CD14-positive monocyte (primary cell): ENCODE data around the gene THEMIS. TPM values are rescaled to one million over a fixed set of nuclear protein-coding genes. Genes with fewer than 3 reads are reported as not detected.

Experiments used
- DNase-seq, 3 donors: peaks; one replicate each; pipeline ENCODE4 v3.0.0-alpha.2; 2011 to 2022
- H2AFZ ChIP-seq: 2 replicates; pipeline ENCODE4 v1.6.0; 2012; ENCODE audit warnings: mild to moderate bottlenecking, low read depth, low read length, inconsistent platforms; ENCODE audit not compliant: insufficient read depth, poor library complexity, severe bottlenecking
- H3K27ac ChIP-seq, 2 donors: 1 replicate in 1 of 2; 2 replicates in 1 of 2; pipeline ENCODE4 v1.5.1; 2012 to 2013; ENCODE audit warnings: low read length in 2 of 2, control low read depth in 1 of 2, inconsistent platforms in 1 of 2, low read depth in 1 of 2, mild to moderate bottlenecking in 1 of 2
- H3K27me3 ChIP-seq, 2 donors: one replicate each; pipeline versions ENCODE4 v1.6.0 to v1.6.1; 2011 to 2013; ENCODE audit warnings: low read length in 2 of 2; ENCODE audit not compliant: control insufficient read depth in 2 of 2, insufficient read depth in 2 of 2
- H3K36me3 ChIP-seq, 2 donors: replicated peaks in 1 of 2; 1 replicate in 1 of 2; 2 replicates in 1 of 2; pipeline versions ENCODE4 v1.5.1 to v1.6.1; 2012 to 2013; ENCODE audit warnings: low read length in 2 of 2, control low read depth in 1 of 2, inconsistent platforms in 1 of 2, mild to moderate bottlenecking in 1 of 2; ENCODE audit not compliant: insufficient read depth in 2 of 2, control insufficient read depth in 1 of 2
- H3K4me1 ChIP-seq, 2 donors: 1 replicate in 1 of 2; 2 replicates in 1 of 2; pipeline versions ENCODE4 v1.5.1 to v1.6.1; 2012 to 2013; ENCODE audit warnings: low read length in 2 of 2, control low read depth in 1 of 2, inconsistent platforms in 1 of 2, mild to moderate bottlenecking in 1 of 2, moderate library complexity in 1 of 2; ENCODE audit not compliant: insufficient read depth in 2 of 2, control insufficient read depth in 1 of 2
- H3K4me2 ChIP-seq: replicated peaks from 2 replicates; pipeline ENCODE3; 2012; ENCODE audit warnings: low read length, moderate library complexity, mild to moderate bottlenecking; ENCODE audit not compliant: poor library complexity, severe bottlenecking; ENCODE audit errors: extremely low read depth
- H3K4me3 ChIP-seq, 3 experiments: fragments of 200-600 bp in 1 of 3; sonication (generic) in 1 of 3; replicated peaks in 1 of 3; 1 replicate in 2 of 3; 2 replicates in 1 of 3; pipeline ENCODE4 v1.5.1; 2011 to 2013; ENCODE audit warnings: low read length in 3 of 3, mild to moderate bottlenecking in 3 of 3, control low read depth in 2 of 3, low read depth in 2 of 3, inconsistent platforms in 1 of 3, moderate library complexity in 1 of 3
- H3K79me2 ChIP-seq: 2 replicates; pipeline ENCODE4 v1.6.0; 2012; ENCODE audit warnings: mild to moderate bottlenecking, control low read depth, inconsistent platforms, low read length, moderate library complexity; ENCODE audit not compliant: insufficient read depth
- H3K9ac ChIP-seq: 2 replicates; pipeline ENCODE4 v1.6.0; 2017; ENCODE audit warnings: low read length, mild to moderate bottlenecking; ENCODE audit not compliant: insufficient read depth, poor library complexity, severe bottlenecking
- H3K9me3 ChIP-seq, 2 donors: replicated peaks in 1 of 2; 1 replicate in 1 of 2; 2 replicates in 1 of 2; pipeline versions ENCODE4 v1.5.1 to v1.6.1; 2012 to 2013; ENCODE audit warnings: low read length in 2 of 2, control low read depth in 1 of 2; ENCODE audit not compliant: control insufficient read depth in 1 of 2, insufficient read depth in 1 of 2
- H4K20me1 ChIP-seq: 2 replicates; pipeline ENCODE4 v1.6.0; 2012; ENCODE audit warnings: mild to moderate bottlenecking, low read length, control low read depth, moderate library complexity; ENCODE audit not compliant: insufficient read depth
- H3K27ac Mint-ChIP-seq, 7 donors: one replicate each; pipeline ENCODE4 v1.8.0; 2020; ENCODE audit warnings: mild to moderate bottlenecking in 7 of 7, mixed read lengths in 7 of 7, moderate library complexity in 6 of 7, inconsistent platforms in 2 of 7
- H3K27me3 Mint-ChIP-seq, 3 donors: one replicate each; pipeline ENCODE4 v1.8.0; 2021 to 2022; ENCODE audit warnings: low read depth in 3 of 3, mild to moderate bottlenecking in 3 of 3, mixed read lengths in 3 of 3, moderate library complexity in 3 of 3, inconsistent platforms in 1 of 3
- H3K36me3 Mint-ChIP-seq, 2 donors: one replicate each; pipeline ENCODE4 v1.8.0; 2020; ENCODE audit warnings: mixed read lengths in 2 of 2, inconsistent platforms in 1 of 2, mild to moderate bottlenecking in 1 of 2
- H3K4me1 Mint-ChIP-seq: one replicate; pipeline ENCODE4 v1.8.0; 2020; ENCODE audit warnings: mild to moderate bottlenecking, mixed read lengths
- H3K4me3 Mint-ChIP-seq, 2 donors: one replicate each; pipeline ENCODE4 v1.8.0; 2020; ENCODE audit warnings: mild to moderate bottlenecking in 2 of 2, mixed read lengths in 2 of 2, moderate library complexity in 1 of 2
- H3K9me3 Mint-ChIP-seq, 7 donors: one replicate each; pipeline ENCODE4 v1.8.0; 2020 to 2022; ENCODE audit warnings: mixed read lengths in 7 of 7, mild to moderate bottlenecking in 6 of 7, moderate library complexity in 6 of 7, inconsistent platforms in 2 of 7
- WGBS: methylation state at CpG from one replicate; pipeline ENCODE4 v1.1.5; 2013; ENCODE audit warnings: missing lambda C conversion rate; ENCODE audit not compliant: insufficient coverage; 5-methylcytosine and 5-hydroxymethylcytosine counted together
- intact Hi-C, 2 donors: fragments of 100-400 bp; cut with micrococcal nuclease; formaldehyde crosslinking; loops; one replicate each; pipeline versions ENCODE4 v1.15.0 to v1.15.1; 2023
- polyA plus RNA-seq, 3 donors: library from polyadenylated mRNA; depleted of rRNA in 1 of 3; unstranded in 2 of 3; stranded (reverse) in 1 of 3; fragments of 300-500 nt in 2 of 3; fragments of >200 nt in 1 of 3; fragmentation: Illumina TruSeq in 2 of 3; gene quantifications; 1 replicate in 2 of 3; 2 replicates in 1 of 3; pipeline ENCODE4 v1.2.3, GENCODE V29; 2012 to 2021
- TF ChIP-seq, protein P1 (sequence below): fragments of 200-600 bp; IDR thresholded peaks from one replicate; pipeline ENCODE4 v1.8.0; 2022; ENCODE audit warnings: antibody characterized with exemption, mild to moderate bottlenecking

THEMIS gene
- polyA plus RNA-seq, 3 donors: 0.13 to 0.16 TPM; not detected in 1

DNA sequence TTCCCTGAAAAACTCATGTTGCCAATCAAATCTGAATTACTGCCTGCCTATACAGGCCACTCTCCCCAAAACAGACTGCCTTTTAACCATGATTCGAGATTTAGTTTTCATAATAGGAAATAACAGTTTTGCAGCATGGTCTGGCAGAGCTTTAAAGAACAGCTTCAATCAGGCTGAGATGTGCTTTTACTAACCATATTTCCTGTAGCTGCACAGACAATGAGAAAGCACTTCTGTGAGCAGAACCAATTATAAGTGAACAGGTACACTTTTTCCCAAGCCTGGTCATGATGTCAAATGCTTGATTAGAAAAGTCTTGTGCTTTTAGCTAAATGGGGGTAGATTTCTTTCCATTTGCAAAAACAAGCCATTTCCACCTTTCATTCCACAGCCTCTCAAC, 108.2 kb downstream of the THEMIS start:
- Mint-ChIP-seq H3K27me3 (no peaks in the 10 kb centered on the region), H3K9me3 (peaks cover 0 to 9% (median 2%) of the 10 kb centered on the region in 7 donors), H3K36me3 (no peaks in the 10 kb centered on the region), H3K4me3 (no peak overlapping the region), H3K27ac (no peak overlapping the region), H3K4me1 (no peaks in the 10 kb centered on the region)
- no peaks in the 10 kb centered on the region for H3K79me2 ChIP-seq
- intact Hi-C loops: no loop called here
- no peak overlapping the region for H3K9ac ChIP-seq
- H3K36me3 ChIP-seq: no peaks in the 10 kb centered on the region
- H3K4me1 ChIP-seq: no peaks in the 10 kb centered on the region
- H3K4me2 ChIP-seq: no peak overlapping the region
- TF ChIP-seq, protein P1, sequence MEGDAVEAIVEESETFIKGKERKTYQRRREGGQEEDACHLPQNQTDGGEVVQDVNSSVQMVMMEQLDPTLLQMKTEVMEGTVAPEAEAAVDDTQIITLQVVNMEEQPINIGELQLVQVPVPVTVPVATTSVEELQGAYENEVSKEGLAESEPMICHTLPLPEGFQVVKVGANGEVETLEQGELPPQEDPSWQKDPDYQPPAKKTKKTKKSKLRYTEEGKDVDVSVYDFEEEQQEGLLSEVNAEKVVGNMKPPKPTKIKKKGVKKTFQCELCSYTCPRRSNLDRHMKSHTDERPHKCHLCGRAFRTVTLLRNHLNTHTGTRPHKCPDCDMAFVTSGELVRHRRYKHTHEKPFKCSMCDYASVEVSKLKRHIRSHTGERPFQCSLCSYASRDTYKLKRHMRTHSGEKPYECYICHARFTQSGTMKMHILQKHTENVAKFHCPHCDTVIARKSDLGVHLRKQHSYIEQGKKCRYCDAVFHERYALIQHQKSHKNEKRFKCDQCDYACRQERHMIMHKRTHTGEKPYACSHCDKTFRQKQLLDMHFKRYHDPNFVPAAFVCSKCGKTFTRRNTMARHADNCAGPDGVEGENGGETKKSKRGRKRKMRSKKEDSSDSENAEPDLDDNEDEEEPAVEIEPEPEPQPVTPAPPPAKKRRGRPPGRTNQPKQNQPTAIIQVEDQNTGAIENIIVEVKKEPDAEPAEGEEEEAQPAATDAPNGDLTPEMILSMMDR: no peak
- H3K9me3 ChIP-seq: peaks cover 0 to 12% of the 10 kb centered on the region in 2 donors
- no peak overlapping the region for H2AFZ ChIP-seq
- no peak for DNase-seq
- H3K27me3 ChIP-seq: no peaks in the 10 kb centered on the region
- no peaks in the 10 kb centered on the region for H4K20me1 ChIP-seq
- no peak overlapping the region for H3K27ac ChIP-seq
- H3K4me3 ChIP-seq: no peak overlapping the region
- WGBS: no CpG with 5 or more reads among the region's 1 CpG

DNA sequence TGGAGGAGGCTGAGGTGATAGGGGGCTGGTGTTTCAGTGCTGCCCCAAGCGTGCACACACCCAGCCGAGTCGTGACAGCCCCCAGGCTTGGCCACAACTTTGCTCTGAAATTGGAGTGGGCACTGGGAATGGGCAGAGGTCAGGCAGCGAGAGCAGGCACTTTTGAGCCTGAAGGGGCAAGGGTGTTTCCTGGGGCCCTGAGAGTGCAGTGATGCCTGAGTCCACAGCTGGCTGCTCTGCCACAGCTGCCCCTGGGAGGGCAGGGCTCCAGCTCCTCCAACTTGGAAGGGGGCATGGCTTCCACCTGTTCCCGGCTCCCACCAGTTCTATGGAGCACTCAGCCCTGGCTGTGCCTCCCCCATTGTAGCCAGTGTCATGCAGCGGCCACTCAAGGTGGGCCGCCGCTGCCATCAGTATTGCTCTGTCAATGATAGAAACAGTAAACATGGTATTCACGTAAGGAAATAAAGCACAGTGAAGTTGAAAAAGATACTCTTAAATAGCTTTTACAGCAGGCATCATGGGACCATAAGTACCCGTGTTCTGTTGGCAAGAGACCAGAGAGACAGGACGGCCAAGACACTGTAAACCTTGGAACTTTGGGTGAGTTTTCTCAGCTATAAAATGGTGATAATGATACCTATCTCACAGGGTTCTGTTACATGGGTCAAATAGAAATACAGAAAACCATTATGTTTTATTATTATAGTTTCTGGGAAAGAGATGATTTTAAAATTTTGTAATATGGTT, 108.9 kb downstream of the THEMIS start:
- no peaks in the 10 kb centered on the region for H3K4me1 Mint-ChIP-seq
- TF ChIP-seq, protein P1: no peak

More for the DNA sequence above, 108.9 kb downstream of the THEMIS start:
- no peaks in the 10 kb centered on the region for H3K36me3 ChIP-seq
- Mint-ChIP-seq H3K27ac (no peak overlapping the region), H3K9me3 (peaks cover 0 to 9% (median 2%) of the 10 kb centered on the region in 7 donors), H3K27me3 (no peaks in the 10 kb centered on the region), H3K36me3 (no peaks in the 10 kb centered on the region), H3K4me3 (no peak overlapping the region)
- no peak overlapping the region for H2AFZ ChIP-seq
- no peak for DNase-seq
- no peak overlapping the region for H3K4me2 ChIP-seq
- intact Hi-C loops: no loop called here
- H3K4me3 ChIP-seq: no peak overlapping the region
- no peaks in the 10 kb centered on the region for H3K27me3 ChIP-seq
- no peaks in the 10 kb centered on the region for H3K79me2 ChIP-seq
- no peak overlapping the region for H3K27ac ChIP-seq
- H3K4me1 ChIP-seq: no peaks in the 10 kb centered on the region
- peaks cover 0 to 12% of the 10 kb centered on the region in 2 donors for H3K9me3 ChIP-seq
- 94% methylated on average over 5 of the region's 11 CpGs for WGBS
- H3K9ac ChIP-seq: no peak overlapping the region
- no peaks in the 10 kb centered on the region for H4K20me1 ChIP-seq
